Right atrium auricular region (tissue), 2 donors: ENCODE data around the gene POU2AF1. TPM values are rescaled to one million over a fixed set of nuclear protein-coding genes. Genes with fewer than 3 reads are reported as not detected.

ENCODE experiments used
- DNase-seq: peaks from one replicate; pipeline ENCODE4 v3.0.0-alpha.2; 2019; ENCODE audit warnings: low spot score
- H3K27ac ChIP-seq, 2 donors: fragments of 200-600 bp; sonication (generic); 1 replicate in 1 of 2; 2 replicates in 1 of 2; pipeline ENCODE4 v1.5.1; 2016 to 2019
- H3K27me3 ChIP-seq, 2 donors: fragments of 200-600 bp; sonication (generic); one replicate each; pipeline versions ENCODE4 v1.5.1 to v1.6.0; 2017 to 2019
- H3K36me3 ChIP-seq: fragments of 200-600 bp; sonication (generic); one replicate; pipeline ENCODE4 v1.5.1; 2016
- H3K4me1 ChIP-seq, 2 donors: fragments of 200-600 bp; sonication (generic); one replicate each; pipeline versions ENCODE4 v1.5.1 to v1.6.0; 2017 to 2019
- H3K4me3 ChIP-seq, 2 donors: fragments of 200-600 bp; sonication (generic); 1 replicate in 1 of 2; 2 replicates in 1 of 2; pipeline ENCODE4 v1.5.1; 2017 to 2019; ENCODE audit warnings: mild to moderate bottlenecking in 1 of 2, moderate library complexity in 1 of 2
- H3K9me3 ChIP-seq, 2 donors: fragments of 200-600 bp; sonication (generic); one replicate each; pipeline ENCODE4 v1.5.1; 2019
- total RNA-seq, 2 donors: library from RNA; depleted of rRNA; stranded (reverse); fragments of >200 nt; gene quantifications; one replicate each; pipeline ENCODE4 v1.1.0, GENCODE V29; 2016
- TF ChIP-seq, protein P1 (sequence below), 2 donors: fragments of 200-600 bp; sonication (generic); IDR thresholded peaks; one replicate each; pipeline ENCODE4 v1.5.1; 2019; ENCODE audit warnings: antibody characterized with exemption in 2 of 2

Gene POU2AF1
- total RNA-seq, 2 donors from 2014 or later = 0.11 to 1.6 TPM

DNA sequence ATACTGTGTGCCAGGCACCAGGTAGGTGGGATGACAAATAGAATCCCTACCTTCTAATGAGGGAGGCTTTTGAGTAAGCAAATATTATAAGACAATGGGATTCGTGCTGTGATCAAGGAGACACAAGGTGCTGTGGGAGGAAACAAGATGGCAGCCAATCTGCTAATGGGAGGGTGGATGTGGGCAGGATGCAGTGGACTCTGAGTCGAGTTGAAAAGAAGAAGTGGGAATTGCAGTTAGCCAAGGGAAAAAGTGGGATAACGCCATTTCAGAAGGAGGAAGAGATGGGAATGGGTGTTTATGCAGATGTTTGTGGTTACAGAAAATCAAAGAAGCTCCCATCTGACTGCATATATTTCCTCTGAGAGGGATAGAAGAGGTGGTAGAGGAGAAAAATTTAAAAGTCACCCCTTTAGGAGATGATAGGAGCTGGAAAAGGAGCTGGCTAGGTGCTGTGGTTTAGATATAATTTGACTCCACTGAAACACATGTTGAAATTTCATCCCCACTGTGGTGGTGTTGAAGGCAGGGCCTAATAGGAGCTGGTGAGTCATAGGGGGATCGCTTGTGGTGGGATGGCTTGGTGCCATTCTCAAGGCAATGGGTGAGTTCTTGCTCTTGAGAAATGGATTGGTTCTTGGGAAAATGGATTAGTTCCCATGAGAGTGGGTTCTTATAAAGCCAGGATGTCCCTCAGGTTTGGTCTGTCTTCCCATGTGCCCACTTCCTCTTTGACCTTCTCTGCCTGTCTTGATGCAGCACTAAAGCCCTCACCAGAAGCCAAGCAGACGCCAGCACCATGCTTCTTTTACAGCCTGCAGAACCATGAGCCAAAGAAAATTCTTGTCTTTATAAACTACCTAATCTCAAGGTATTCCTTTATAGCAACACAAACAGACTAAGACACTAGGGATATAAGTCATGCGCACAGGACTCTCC, 30.0 kb upstream of the POU2AF1 start:
- TF ChIP-seq, protein P1, sequence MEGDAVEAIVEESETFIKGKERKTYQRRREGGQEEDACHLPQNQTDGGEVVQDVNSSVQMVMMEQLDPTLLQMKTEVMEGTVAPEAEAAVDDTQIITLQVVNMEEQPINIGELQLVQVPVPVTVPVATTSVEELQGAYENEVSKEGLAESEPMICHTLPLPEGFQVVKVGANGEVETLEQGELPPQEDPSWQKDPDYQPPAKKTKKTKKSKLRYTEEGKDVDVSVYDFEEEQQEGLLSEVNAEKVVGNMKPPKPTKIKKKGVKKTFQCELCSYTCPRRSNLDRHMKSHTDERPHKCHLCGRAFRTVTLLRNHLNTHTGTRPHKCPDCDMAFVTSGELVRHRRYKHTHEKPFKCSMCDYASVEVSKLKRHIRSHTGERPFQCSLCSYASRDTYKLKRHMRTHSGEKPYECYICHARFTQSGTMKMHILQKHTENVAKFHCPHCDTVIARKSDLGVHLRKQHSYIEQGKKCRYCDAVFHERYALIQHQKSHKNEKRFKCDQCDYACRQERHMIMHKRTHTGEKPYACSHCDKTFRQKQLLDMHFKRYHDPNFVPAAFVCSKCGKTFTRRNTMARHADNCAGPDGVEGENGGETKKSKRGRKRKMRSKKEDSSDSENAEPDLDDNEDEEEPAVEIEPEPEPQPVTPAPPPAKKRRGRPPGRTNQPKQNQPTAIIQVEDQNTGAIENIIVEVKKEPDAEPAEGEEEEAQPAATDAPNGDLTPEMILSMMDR (IDR thresholded peaks at IDR 0.05) = no peak
- no peaks in the 10 kb centered on the region for H3K4me1 ChIP-seq
- no peak overlapping the region for H3K4me3 ChIP-seq
- H3K9me3 ChIP-seq = no peaks in the 10 kb centered on the region
- DNase-seq = peak; percentile 16
- no peak overlapping the region for H3K27ac ChIP-seq
- H3K36me3 ChIP-seq = no peaks in the 10 kb centered on the region
- H3K27me3 ChIP-seq = no peaks in the 10 kb centered on the region

DNA sequence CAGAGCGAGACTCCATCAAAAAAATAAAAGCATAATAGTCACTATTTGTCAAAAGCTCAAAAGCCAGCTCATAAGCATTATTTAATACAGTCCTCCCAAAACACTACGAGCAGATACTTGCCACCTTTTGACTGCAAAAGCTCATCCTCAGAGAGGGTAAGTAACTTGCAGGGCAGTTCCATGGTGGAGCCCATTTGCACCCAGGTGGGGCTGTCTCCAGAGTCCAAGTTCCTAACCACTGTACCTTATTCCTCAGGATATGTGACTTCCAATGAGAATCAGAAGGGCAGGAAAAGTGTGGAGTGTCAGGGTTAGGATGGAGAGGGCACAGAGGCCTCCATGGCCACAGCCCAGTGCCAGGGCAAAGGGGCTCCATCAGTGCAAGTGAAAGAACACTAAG, 28.6 kb upstream of the POU2AF1 start:
- H3K27me3 ChIP-seq = no peaks in the 10 kb centered on the region
- H3K36me3 ChIP-seq = no peaks in the 10 kb centered on the region
- TF ChIP-seq, protein P1 (IDR thresholded peaks at IDR 0.05) = no peak
- no peaks in the 10 kb centered on the region for H3K9me3 ChIP-seq
- DNase-seq = no peak
- no peak overlapping the region for H3K4me3 ChIP-seq
- no peaks in the 10 kb centered on the region for H3K4me1 ChIP-seq
- no peak overlapping the region for H3K27ac ChIP-seq

DNA sequence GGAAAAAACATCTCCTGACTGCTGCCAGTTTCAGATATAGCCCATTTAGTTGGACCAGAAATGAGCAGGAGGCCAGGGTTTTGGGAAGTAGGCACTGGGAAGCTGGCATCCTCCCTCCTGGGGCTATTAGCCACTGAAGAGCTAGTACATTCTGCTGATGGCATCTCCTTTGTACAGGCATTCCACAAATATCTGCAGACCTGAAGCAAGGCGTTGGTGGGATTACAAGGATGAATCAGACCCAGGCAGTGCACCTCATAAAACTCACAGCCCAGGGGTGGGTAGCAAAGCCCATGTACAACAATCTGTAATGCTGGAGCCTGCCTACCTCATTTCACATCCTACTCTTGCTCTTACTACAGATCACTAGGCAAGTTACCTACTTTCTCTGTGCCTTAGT, 27.5 kb upstream of the POU2AF1 start:
- Histone ChIP-seq H3K27me3 (no peaks in the 10 kb centered on the region), H3K36me3 (no peaks in the 10 kb centered on the region), H3K9me3 (no peaks in the 10 kb centered on the region), H3K4me3 (no peak overlapping the region), H3K4me1 (no peaks in the 10 kb centered on the region), H3K27ac (no peak overlapping the region)
- DNase-seq = no peak
- TF ChIP-seq, protein P1 (IDR thresholded peaks at IDR 0.05) = no peak

DNA sequence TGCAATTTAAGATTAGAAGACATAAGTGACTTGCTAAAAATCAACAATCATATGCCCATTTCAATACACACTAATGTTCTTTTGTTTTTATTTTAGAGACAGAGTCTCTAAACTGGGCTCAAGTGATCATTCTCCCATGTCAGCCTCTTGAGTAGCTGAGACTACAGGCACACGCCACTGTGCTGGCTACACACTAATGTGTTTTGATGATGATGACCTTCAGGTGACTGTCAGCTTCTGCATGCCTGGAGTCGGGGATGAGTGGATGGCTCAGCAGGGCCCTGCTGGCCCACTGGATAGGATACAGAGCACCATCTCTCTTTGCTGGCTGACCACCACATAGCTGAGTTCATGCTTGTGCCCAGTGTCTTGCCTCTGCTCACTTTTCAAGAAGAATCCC, 27.0 kb upstream of the POU2AF1 start:
- Histone ChIP-seq H3K27me3 (no peaks in the 10 kb centered on the region), H3K36me3 (no peaks in the 10 kb centered on the region), H3K27ac (no peak overlapping the region), H3K4me3 (no peak overlapping the region), H3K9me3 (no peaks in the 10 kb centered on the region), H3K4me1 (no peaks in the 10 kb centered on the region)
- TF ChIP-seq, protein P1 (IDR thresholded peaks at IDR 0.05) = no peak
- no peak for DNase-seq

DNA sequence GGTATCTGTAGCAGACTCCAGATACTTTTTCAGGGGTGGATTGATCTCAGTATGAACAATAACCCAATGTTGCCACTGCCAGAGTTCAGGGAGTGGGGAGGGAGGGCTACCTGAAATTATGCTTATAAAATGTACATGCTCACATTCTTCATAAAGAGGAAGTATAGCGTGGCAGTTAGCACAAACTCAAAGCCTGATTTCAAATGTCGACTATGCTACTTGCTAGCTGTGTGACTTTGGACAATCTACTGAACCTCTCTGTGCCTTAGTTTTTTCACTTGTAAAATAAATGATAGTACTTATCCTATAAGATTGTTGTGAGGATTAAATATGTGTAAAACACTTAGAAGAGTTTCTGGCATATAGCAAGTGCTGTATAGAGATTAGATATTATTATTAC, 26.5 kb upstream of the POU2AF1 start:
- Histone ChIP-seq H3K27me3 (no peaks in the 10 kb centered on the region), H3K4me3 (no peak overlapping the region), H3K4me1 (no peaks in the 10 kb centered on the region), H3K36me3 (no peaks in the 10 kb centered on the region), H3K9me3 (no peaks in the 10 kb centered on the region), H3K27ac (no peak overlapping the region)
- TF ChIP-seq, protein P1 (IDR thresholded peaks at IDR 0.05) = no peak
- no peak for DNase-seq
